ENCODE measurements around the gene PSMC3. TPM values are rescaled to one million over a fixed set of nuclear protein-coding genes. Genes with fewer than 3 reads are reported as not detected.

Gene PSMC3
- polyA plus RNA-seq (2011; rRNA removed) (211 and 290 TPM in 2 replicates), polyA minus RNA-seq (2011; rRNA and poly(A)+ RNA removed) (169 and 172 TPM in 2 replicates)

DNA sequence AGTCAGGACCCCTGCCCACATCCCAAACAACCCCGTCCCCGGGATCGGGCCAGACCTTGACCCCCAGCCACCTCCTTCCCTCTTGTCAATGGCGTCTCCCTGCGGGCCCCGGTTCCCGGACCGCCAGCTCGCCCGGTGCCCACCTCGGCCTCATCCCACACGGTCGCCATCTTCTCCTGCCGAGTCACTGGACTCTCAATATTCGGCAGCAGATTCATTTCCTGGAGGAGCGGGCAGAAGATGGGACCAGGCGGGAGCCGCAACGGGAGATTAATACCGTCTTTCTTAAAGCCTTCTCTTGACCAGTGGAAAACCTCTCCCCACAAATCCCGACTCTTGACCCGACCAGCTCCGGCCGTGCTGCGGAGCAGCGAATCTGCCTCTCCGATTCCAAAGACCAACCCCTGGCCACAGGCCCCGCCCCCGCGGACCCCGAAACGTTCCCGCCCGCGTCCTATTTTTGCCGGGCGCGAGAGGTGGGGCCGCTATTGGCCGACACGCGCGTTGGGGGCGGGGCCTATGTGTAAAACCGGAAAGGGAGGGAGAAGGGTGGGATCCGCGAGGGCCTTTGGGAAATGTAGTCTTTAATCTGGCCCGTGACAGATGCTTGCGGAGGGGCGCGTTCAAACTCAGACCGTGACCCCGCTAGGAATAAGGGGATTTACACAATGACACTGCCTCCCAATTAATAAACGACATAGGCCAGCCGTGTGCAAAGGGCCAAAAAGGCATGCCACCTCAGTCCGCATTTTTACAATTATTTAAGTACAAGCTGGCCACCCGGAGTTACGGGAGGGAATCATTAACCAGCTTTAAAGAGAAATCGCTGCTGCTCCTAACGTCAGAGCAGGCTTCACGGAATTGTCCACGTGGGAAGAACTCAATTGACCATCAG lies at the start of gene PSMC3:
Gene PSMC3, minus strand, starts transcription at position 378 of the 895 bp plus-strand sequence. Its CDS starts 160 bp downstream, at position 218.
- H3K27ac ChIP-seq (ENCODE audit: low read depth, low read length) = peak within 1 kb of the TSS; percentile 89
- no peak for TF ChIP-seq CTCF (IDR thresholded peaks at IDR 0.05; ENCODE audit: low read depth, low read length)
- ChIA-PET POLR2A (interaction anchor here (1.0 to 2.0 kb wide), 5 partner anchors 10 to 27 kb away, joined by 4 to 22 read pairs (median 7); partner anchors contain the start of gene SLC39A13), CTCF (interaction anchor here (0.7 to 1.7 kb wide), 3 partner anchors 14 to 127 kb away, joined by 4 to 7 read pairs (median 6); partner anchors contain the start of gene CELF1)
- no peaks in the 10 kb centered on the region for H3K27me3 ChIP-seq (ENCODE audit: control insufficient read depth, insufficient read depth, low read length)
- H3K9me3 ChIP-seq (ENCODE audit: control insufficient read depth, insufficient read depth, low read length) = no peaks in the 10 kb centered on the region; the same call in 1 of the 2 replicates
- peak; percentile 87 for DNase-seq (ENCODE audit: low read depth, low spot score)
- H3K4me3 ChIP-seq (ENCODE audit: low read depth, low read length) = peak within 1 kb of the TSS; percentile 94

GRCh38 chr11:47470671-47471070 lies 44.4 kb upstream of the PSMC3 start:
- ChIA-PET CTCF (interaction anchor here (0.8 to 1.3 kb wide), 2 partner anchors 83 to 146 kb away, joined by 3 read pairs; no protein-coding TSS in a partner anchor), POLR2A (interaction anchor here (0.5 to 0.7 kb wide), 2 partner anchors 107 to 216 kb away, joined by 3 to 4 read pairs; no protein-coding TSS in a partner anchor)
- TF ChIP-seq CTCF (IDR thresholded peaks at IDR 0.05; ENCODE audit: low read depth, low read length) = no peak
- Histone ChIP-seq H3K27me3 (ENCODE audit: control insufficient read depth, insufficient read depth, low read length) (no peaks in the 10 kb centered on the region), H3K9me3 (ENCODE audit: control insufficient read depth, insufficient read depth, low read length) (no peaks in the 10 kb centered on the region), H3K27ac (ENCODE audit: low read depth, low read length) (no peak overlapping the region), H3K4me3 (ENCODE audit: low read depth, low read length) (no peak overlapping the region)
- DNase-seq (ENCODE audit: low read depth, low spot score) = no peak

GRCh38 chr11:47469361-47470179 lies 43.3 kb upstream of the PSMC3 start:
- CTCF ChIA-PET = interaction anchor here (1.0 to 3.1 kb wide), 3 partner anchors 16 to 95 kb away, joined by 3 to 9 read pairs (median 3); no protein-coding TSS in a partner anchor
- no peak for TF ChIP-seq CTCF (IDR thresholded peaks at IDR 0.05; ENCODE audit: low read depth, low read length)
- no peaks in the 10 kb centered on the region for H3K9me3 ChIP-seq (ENCODE audit: control insufficient read depth, insufficient read depth, low read length)
- no peak overlapping the region for H3K4me3 ChIP-seq (ENCODE audit: low read depth, low read length)
- no peak for DNase-seq (ENCODE audit: low read depth, low spot score)
- H3K27ac ChIP-seq (ENCODE audit: low read depth, low read length) = peak overlapping the region; percentile 47
- no peaks in the 10 kb centered on the region for H3K27me3 ChIP-seq (ENCODE audit: control insufficient read depth, insufficient read depth, low read length)
- POLR2A ChIA-PET = interaction anchor here (0.5 to 0.7 kb wide), 2 partner anchors 254 to 897 kb away, joined by 3 to 6 read pairs; no protein-coding TSS in a partner anchor

- CTCF ChIA-PET = interaction anchor here (1.0 to 3.1 kb wide), 2 partner anchors 15 to 94 kb away, joined by 3 to 9 read pairs; no protein-coding TSS in a partner anchor
- DNase-seq (ENCODE audit: low read depth, low spot score) = no peak
- H3K4me3 ChIP-seq (ENCODE audit: low read depth, low read length) = no peak overlapping the region
Measured at GRCh38 chr11:47468598-47469214, 42.5 kb upstream of the PSMC3 start.

More at GRCh38 chr11:47468598-47469214, 42.5 kb upstream of the PSMC3 start:
- POLR2A ChIA-PET = no interaction called here
- no peak for TF ChIP-seq CTCF (IDR thresholded peaks at IDR 0.05; ENCODE audit: low read depth, low read length)
- Histone ChIP-seq H3K27me3 (ENCODE audit: control insufficient read depth, insufficient read depth, low read length) (no peaks in the 10 kb centered on the region), H3K27ac (ENCODE audit: low read depth, low read length) (peak overlapping the region; percentile 47), H3K9me3 (ENCODE audit: control insufficient read depth, insufficient read depth, low read length) (no peaks in the 10 kb centered on the region)
